GM21786 (cell line): Measurements from ENCODE around the gene HS6ST3.

Source experiments
- ATAC-seq: cut with Tn5 transposase; IDR thresholded peaks from one replicate; pipeline ENCODE4 v1.9.1; 2021; ENCODE audit not compliant: unreplicated experiment

Gene HS6ST3

DNA sequence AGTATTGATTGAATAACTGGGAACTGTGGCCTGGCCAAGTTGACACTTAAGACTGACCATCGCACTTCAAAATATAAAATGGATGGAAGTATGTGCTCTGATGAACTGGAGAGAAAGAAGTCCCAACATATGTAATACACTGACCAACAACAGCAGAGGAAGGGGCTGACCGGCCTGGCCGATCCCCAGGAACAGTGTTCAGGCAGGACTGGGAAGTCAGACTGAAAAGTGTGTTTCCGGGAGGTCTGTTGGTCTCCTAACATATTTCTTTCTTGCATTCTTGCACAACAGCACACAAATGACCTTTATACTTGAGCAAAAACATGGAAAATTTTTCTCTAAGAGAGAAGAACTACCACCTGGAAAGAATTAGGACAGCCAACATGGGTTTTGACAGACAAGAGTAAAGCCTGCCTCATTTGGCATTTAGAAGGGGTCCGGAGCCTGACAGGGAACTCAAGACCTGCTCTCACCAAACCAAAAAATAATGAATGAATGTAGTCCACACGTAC is 606.5 kb downstream of the HS6ST3 start:
- no peak for ATAC-seq

DNA sequence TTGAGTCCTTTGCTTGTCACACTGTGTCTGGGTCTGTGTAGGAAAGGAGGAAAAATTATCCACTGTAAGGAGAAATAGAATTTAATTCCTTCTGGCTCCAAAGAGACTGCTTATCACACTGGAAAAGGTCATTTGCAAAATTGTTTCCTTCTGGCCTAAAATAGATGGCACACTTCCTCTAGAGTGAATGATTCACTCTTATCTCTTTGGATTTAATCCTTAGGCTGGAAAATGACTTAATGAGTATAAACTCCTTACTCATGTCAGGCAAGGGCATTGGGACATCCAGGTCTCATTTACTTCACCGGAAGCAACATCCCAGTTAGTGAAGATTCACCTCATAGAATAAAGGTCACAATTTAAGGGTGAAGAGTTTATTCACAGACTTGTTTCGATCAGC is 610.8 kb downstream of the HS6ST3 start:
- ATAC-seq, result no peak

DNA sequence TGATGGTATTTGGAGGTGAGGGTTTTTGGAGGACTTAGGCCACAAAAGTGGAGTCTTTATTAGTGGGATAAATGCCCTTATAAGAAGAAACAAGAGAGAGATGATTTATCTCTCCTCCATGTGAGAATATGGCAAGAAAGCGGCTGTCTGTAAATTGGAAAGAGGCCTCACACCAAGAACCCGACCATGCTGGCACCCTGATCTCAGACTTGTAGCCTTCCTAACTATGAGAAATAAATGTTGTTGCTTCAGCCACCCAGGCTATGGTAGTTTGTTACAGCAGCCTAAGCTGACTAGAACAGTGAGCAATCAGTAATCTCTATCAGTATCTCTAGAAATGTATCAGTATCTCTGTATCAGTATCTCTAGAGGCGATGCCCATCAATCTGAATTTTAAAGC is 617.2 kb downstream of the HS6ST3 start:
- no peak for ATAC-seq

DNA sequence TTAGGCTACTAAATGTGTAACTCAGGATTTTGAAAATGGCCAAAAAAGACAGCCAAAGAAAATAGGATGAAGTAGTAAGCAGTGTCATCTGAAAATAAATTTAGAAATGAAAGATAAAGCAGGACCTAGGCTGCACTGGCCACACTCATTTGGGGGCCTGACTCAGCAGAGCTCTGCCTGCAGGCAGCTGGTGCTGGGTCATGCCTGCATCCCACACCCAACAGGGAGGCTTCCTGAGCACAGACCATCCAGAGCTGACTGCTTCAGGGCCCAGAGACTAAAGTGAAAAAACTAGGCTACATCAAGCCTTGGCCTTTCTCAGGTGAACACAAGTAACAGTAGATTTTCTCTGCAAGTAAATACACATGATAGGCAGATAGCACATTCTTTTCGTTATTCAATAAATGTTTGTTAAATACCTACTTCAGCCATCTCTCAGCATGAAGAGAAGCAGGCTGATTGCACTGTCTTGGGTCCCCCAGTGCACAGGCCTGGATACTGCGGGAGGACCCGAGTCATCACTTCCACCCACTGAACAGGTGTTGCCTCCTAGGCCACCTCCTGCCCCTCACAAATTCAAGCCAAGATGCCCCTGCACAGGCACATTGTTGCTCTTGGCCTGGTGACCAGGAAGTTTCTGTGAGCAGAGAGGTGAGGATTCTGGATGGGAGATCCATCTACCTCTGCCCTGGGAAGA is 620.4 kb downstream of the HS6ST3 start:
- no peak for ATAC-seq

DNA sequence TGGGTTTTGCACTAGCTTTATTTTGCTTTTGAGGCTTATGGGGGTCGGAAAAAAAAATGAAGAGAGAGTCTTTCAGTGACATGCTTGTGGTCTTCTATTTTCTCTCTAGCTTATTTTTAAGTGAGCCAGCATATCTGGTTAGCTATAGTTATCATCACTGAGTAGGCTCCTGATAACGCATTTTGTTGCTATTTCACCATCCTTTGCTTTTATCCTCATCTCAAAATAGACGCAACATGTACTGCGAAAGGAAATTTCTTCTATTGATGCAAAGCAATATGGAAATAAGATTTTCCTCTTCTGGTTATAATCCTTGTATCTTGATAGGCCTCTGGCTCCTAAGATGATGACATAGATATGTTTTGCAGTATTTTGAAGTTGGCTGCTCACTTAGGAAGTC is 630.5 kb downstream of the HS6ST3 start:
- no peak for ATAC-seq

DNA sequence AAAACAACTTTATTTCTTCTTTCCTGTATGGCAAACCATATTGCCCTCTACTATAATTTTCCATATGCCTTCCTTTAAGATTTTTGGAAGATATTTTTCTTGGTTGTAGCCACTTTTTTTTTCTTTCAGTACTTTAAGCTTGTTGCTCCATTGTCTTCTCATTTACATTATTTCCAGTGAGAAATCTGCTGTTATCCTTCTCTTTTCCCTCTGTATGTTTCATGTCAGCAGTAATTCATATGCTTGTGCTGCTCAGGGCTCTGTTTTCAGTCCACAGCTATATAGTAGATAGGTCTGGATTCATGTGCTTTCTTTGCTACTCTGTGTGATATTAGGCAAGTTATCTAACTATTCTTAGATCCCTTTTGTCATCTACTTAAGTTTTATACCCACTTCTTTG is 636.7 kb downstream of the HS6ST3 start:
- ATAC-seq, result no peak

DNA sequence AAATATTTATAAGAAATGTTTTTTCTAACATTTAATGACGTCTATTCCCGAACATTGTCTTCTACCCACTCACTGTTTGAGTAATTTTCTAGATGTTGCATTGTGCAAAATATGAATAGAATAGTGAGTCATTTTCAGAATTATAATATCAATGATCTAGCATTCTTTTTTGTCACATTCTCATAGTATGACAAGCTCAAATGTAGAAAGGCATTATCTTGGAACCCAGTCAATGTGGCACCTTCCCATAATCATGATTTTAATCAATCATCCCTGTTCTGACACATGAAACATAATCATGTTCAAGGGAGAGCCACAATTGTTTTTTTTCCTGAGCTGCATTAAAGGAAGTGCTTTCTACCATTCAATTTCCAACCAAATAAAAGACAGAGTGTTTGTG is 638.6 kb downstream of the HS6ST3 start:
- ATAC-seq, result no peak

DNA sequence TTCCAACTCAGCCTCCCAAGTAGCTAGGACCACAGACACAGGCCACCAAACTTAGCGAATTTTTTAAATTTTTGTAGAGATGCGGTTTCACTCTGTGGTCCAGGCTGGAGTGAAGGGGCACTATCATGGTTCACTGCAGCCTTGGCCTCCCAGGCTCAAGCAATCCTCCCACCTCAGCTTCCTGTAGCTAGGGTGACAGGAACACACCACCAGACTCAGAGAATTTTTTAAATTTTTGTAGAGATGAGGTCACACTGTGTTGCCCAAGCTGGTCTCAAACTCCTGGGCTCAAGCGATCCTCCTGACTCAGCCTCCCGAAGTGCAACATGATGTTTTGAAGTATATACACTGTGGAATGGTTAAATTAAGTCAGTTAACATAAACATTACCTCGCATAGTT is 640.8 kb downstream of the HS6ST3 start:
- ATAC-seq, result no peak

DNA sequence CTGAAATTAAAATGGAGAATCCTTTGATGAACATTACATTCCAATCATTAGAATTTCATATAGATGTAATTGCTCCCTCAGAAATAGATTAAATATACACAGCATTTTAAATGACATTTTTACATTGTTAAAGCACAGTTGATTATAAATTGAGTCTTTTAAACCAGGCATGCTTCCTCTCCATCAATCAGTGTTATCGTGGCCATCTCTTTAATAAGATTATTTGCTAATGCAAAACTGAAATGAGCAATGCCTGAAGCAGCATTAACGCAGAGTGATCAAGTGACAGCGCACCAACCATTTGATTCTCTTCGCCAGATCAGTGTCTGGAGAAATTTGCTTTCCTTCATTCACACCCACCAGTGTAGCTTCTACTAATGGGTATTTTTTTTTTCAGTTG is 644.6 kb downstream of the HS6ST3 start:
- no peak for ATAC-seq

DNA sequence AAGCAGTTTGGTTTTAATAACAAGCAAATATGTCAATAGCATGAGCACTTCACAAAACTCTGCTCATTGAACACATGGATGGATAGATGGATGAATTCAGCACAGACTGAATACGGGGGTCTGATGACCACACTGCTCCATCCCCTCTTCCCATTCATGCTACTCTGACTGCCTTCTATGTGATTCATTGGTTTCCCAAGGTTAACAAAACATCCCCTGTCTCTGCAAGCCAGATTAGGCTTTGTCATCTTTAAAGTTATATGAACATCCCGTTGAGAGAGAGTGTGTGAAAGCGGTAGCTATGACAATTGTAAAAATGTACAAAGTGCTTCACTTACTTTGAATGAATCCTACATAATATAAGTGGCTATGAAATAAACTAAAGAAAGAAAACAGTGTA is 651.9 kb downstream of the HS6ST3 start:
- ATAC-seq, result no peak

DNA sequence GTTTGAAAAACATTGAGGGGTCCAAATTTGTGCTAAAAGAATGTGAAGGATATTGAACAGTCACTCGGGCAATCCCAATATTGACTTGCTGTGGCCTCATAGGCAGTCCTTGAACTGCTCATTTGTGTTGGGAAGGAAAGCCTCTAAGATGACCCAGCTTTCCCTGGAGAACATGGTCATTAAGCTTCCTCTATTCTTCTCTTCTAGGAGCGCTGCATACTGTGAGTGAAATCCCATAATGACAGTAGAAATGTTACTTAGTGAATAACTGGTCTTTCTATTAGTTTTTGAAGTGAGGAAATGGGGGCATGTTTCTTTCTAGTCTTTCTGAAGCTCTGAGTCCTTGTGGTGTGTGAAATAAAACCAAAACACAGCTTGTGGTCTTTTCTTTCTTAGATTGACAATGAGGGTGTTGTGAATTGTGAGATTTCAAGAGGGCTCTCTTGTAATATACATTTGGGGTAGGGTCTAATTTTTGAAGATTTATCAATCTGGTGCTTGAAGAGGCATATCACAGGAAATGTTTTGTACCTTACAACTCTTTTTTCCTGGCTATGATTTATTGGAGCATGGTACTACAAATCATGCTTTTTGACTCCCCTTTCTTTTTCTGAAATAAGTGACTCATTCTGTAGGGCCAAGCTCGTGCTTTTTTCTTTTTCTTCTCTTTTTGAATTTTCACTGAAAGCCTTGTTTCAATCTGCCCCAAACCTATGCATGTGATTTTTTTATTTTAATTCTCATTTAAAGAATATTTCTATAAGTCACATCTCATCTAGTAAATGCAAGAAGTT is 653.6 kb downstream of the HS6ST3 start:
- no peak for ATAC-seq

DNA sequence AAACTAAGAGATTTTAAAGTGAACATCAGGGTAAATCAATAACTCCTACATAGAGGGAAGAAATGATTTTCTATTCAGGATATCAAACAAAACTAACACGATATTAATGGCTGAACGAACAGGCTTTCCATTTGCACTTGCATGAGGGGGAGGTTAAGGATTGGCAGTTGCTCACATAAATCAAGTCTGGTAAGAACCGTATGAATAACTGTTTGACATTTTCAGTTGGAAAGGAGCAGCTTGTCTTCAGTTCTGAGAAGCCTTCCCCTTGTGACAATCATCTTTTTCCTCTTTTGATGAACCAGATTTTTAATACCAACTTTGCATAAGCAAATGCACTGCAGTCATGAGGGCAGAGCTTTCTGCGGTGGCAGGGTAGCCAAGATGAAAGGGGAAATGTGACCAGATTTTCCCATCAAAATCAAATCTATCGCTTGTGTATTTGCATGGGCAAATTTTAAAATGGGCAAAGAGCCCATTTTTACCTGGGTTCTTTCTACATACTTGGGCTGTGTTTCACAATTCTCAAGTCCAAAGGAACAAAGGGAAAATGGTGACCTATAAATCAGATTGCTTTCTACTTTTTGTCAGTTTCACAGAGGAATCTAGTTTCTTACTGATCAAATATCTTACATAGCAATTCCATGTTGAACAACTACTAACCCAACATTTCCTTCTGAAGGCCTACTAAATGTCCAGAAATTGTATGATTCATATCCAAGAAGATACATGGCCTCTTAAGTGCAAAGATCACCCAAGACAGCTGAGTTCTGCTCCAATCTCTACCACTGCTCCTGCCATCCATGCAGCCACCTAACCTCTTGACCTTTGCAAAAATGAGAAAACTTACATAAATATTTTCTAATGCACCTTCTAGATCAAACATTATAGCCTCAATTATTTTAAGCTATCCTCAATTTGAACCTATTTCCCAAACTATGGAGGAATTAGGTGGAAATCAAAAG is 654.7 kb downstream of the HS6ST3 start:
- ATAC-seq, result no peak

DNA sequence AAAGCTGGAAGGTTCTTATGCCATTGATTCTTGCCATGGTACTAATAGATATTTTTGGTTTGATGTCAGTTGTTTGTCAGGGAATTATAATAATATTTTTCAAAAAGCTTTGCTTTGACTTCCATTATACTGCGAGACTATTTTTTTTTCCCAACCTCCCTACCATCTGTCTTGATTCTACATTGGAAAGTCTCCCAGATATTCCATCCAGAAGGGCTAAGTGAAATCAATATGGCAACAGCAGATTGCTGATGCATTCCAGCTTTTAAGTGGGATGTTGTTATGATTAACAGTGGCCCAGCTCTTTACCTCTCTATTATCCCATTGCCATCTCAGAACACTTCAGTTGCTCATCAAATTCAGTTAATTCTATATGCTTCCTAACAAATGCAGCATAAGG is 657.0 kb downstream of the HS6ST3 start:
- ATAC-seq, result no peak

DNA sequence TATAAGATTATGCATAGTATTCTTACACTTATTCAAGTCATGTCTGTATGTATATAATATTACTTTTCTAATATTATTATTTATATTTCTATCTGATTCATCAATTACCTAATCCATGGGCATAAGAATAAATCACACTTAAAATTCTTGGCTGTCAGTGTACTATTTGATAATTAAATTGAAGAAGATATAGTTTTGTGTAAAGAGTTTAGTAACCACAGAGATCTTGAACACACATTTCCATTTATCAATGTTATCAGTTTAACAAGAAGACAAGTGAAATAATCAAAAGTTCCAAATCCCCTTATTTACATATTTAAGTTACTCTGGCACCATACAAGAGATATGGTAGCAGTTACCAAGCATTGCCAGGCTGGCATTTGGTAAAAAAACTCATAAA is 659.9 kb downstream of the HS6ST3 start:
- ATAC-seq, result no peak

DNA sequence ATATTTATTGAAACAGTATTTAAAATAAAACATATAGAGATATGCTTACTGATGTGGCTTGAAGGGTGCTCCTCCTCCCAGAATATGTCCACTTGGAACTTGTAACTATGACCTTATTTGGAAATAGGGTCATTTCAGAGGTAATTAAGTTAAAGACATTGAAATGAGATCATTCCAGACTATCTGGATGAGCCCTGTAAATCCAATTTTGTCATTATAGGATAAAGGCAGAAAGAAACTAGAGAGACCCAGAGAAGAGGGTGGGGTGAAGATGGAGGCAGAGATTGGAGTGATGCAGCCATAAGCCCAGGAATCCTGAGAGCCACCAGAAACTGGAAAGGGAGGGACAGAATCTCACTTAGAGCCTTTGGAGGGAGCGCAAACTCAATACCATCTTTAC is 661.2 kb downstream of the HS6ST3 start:
- no peak for ATAC-seq

DNA sequence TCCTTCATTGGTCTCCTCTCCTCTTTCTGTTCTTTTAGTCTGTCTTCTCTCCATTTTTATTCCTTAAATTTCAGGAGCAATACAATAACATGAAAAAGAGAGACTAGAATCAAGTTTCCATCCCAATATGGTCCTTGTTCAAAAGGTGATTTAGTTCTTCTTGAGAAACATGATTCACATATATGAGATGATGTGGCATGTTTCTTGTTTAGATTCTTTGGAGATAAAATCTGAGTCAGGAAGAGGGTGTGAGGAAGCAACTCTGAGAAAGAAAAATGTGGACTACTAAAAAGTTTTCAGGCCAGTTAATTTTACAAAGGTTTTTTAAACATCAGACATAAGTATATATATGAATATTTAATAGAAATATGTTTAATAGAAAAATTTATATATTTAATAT is 673.0 kb downstream of the HS6ST3 start:
- ATAC-seq, result no peak

DNA sequence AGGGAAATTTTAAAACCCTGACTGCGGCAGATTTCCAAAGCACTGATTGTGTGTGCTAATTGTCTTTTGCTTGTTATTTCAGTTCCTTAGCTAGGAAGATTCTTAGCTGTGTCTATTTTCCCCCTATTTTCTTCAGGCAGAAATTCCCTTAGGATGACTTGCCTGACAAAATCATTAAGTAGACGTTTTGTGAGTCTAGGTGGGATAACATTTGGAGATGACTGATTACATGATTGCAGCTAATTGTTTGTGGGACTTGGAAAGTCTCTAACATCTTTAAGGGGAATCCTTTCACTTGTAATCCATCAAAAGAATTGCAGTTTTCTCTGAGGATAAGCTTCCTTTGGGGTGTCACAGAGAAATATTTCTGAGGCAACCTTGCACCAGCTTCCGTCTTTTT is 676.4 kb downstream of the HS6ST3 start:
- no peak for ATAC-seq

DNA sequence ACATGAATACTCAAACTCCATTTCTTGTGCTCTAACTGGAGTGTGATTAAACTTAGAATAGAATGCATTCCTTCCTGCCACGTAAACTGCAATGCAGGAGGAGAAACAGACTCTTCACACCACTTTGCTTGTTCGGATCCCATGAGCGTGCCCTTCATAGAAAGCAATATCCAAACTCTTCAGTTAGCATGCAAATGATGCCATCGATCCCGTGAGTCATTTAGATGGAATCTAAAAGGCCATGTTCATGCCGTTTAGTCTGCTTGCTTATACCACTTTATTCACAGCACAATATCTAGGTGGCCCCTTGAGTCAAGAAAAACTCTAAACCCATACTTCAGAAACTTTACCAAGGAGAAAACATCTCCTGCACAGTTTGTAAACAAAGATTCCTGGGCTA is 678.6 kb downstream of the HS6ST3 start:
- no peak for ATAC-seq

DNA sequence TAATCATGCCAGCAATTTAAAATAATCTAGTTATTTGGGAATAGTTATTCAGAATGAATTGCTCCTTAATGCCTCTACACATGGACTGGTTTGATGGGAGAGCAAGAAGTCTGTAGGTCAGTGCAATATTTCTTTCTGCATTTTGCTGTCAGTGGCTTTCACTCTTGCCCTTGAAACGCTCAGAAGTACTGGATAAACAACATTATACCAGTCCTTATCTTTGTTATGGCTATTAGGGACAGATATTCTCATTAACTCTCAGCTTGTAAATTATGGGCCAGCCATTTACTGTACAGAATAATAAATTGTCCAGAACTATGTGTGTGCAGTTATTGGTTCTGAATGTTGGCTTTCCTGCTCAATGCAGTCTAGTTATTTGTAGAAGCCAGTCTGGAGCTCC is 680.0 kb downstream of the HS6ST3 start:
- no peak for ATAC-seq

DNA sequence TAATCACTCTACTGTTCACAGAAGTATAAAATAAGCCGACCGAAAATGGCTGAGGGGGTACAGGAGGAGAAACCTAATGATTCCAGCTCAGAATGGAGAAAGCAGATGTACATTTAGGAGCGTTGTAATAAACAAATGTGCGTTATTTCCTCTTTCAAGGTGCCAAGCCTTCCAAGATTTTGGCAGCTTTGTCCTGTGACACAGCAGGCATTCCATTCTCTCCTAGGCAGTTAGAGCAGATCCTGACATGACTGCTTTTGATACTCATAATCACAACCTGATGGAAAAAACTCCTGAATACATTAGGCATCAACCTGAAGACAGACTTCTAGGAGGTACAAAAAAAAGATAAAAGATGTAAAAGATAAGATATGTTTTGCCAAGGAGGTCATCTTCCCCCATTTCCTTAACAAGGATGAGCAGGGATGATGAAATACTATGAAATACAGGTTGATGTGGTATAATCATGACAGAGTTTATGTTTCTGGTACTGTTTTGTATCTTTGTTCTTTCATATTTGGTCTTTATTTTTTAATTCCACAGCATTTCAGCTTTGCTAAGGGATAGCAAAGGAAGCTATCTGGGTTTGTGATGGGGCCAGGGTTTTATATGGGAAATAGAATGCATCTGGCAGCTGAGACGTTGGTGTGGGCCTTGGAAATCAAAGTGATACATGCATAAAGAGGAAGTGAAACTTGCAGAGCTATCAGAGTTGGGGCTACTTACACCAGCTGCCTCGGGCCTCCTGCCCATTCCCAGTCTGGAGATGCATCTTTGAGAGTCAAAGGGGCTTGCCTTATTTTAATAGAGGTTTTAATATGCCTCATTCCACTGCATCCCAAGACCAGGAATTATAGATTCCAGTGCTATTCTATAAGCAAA is 681.8 kb downstream of the HS6ST3 start:
- peak; percentile 99 for ATAC-seq
